ENCODE measurements around the gene LFNG. TPM values are rescaled to one million over a fixed set of nuclear protein-coding genes. Genes with fewer than 3 reads are reported as not detected.

The LFNG gene
- total RNA-seq, 1 donor from 2014 or later = 95.8 TPM

GRCh38 chr7:2526659-2527504, 7.3 kb downstream of the LFNG start:
- H3K4me3 Mint-ChIP-seq = no peak overlapping the region
- H3K36me3 Mint-ChIP-seq (ENCODE audit: low read depth) = peaks cover 42% of the 10 kb centered on the region
- POLR2A ChIA-PET = interaction anchor here (0.7 to 5.7 kb wide), 6 partner anchors 17 to 183 kb away, joined by 3 to 304 read pairs (median 6); partner anchors contain the start of gene IQCE
- no peaks in the 10 kb centered on the region for H3K9me3 Mint-ChIP-seq
- no peak for TF ChIP-seq CTCF (IDR thresholded peaks at IDR 0.05)
- intact Hi-C loops (cut with micrococcal nuclease) = loop anchor here (5.0 to 10.0 kb wide), 3 partner anchors 230 to 1302 kb away; partner anchors contain the start of gene MAD1L1
- H3K27me3 Mint-ChIP-seq = no peaks in the 10 kb centered on the region
- DNase-seq (no peak), ATAC-seq (ENCODE audit: low read depth) (no peak)
- peaks cover 87% of the 10 kb centered on the region for H3K4me1 Mint-ChIP-seq
- CTCF ChIA-PET = interaction anchor here (2.7 kb wide), 1 partner anchor 58 kb away, joined by 7 read pairs; no protein-coding TSS in a partner anchor
- peak overlapping the region; percentile 75 for H3K27ac Mint-ChIP-seq

DNA sequence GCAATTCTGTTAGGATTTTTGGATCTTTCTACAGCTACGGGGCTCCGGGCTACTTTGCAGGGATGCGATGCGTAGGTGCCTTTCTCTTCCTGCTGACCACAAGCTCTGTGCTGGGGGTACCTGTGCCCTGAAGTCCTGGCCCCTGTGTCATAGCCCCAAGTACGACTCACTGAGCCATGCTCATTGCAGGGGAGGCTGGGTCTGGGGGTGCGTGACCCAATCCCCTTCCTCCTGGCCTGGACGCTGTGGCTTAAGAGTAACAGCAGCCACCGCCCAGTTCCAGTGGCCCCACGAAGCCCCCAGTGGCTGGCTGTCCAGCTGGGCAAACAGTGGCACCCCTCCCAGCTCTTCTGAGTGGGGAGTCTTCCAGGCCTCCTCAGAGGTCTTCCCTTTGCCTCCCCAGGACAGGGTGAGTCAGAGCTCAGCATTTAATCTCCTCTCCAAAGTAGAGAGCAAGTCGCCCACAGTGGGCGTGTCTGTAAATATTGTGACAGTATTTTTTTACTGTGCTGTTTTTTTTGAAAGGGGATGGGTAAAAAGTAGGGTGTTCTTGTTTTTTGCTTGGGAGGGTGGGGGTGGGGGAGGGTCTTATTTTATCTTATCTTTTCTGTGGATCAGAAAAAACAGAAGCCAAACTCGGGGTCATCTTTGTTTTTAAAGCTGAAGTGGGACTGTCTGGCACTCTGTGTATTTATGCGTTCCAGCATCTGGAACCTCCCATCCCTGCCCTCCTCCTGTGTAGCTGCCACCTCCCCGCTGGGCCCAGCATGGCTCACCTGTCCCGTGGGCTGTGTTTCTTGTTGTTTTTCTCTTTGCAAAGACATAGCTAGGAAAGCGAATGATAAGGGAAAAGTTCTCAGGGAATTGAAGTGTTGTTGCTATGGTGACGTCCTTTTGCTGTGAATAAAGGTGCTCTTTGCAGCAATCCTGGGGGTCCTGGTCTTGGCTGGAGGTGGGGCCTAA, 8.2 kb downstream of the LFNG start:
- no peak for DNase-seq
- H3K4me3 Mint-ChIP-seq = peak overlapping the region; percentile 79
- no peak for ATAC-seq (ENCODE audit: low read depth)
- POLR2A ChIA-PET = interaction anchor here (0.7 to 5.7 kb wide), 10 partner anchors 7 to 1553 kb away, joined by 3 to 304 read pairs (median 7); partner anchors contain the start of genes IQCE and LFNG
- no peaks in the 10 kb centered on the region for H3K9me3 Mint-ChIP-seq
- intact Hi-C loops (cut with micrococcal nuclease) = loop anchor here (5.0 to 10.0 kb wide), 3 partner anchors 230 to 1303 kb away; partner anchors contain the start of gene MAD1L1
- TF ChIP-seq CTCF (IDR thresholded peaks at IDR 0.05) = no peak
- H3K27me3 Mint-ChIP-seq = no peaks in the 10 kb centered on the region
- peaks cover 36% of the 10 kb centered on the region for H3K36me3 Mint-ChIP-seq (ENCODE audit: low read depth)
- peaks cover 81% of the 10 kb centered on the region for H3K4me1 Mint-ChIP-seq
- peak overlapping the region; percentile 97 for H3K27ac Mint-ChIP-seq
- CTCF ChIA-PET = interaction anchor here (1.1 to 2.7 kb wide), 2 partner anchors 59 to 182 kb away, joined by 4 to 7 read pairs; no protein-coding TSS in a partner anchor

DNA sequence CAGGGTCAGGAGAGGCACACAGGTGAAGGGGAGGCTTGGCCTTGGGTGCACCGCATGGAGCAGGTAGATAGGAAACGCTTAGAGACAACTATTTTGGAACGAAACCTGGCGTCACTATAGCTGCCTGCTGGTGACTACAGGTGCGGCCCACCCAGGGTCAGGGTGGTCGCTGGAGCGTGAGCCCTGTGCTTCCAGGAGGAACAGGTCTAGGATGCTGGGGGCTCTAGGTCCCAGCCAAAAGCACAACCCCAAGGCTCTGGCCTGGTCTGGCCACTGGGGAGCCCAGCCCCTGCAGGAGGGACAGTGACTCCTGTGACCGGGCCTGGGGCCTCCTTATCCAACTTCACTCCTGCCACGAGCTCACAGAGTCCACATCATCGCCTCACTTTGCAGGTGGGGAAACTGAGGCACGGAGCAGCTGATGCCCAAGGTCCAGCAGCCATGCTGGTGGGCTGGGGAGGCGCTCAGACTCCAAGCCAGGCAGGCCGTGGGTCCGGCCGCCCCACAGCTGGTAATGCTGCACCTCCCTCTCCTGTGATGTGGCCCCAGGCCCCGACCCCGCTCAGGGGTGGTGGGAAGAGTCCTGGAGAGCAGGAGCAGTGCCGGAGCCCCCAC, 9.0 kb downstream of the LFNG start:
- ATAC-seq (ENCODE audit: low read depth) = no peak
- Mint-ChIP-seq H3K4me3 (peak overlapping the region; percentile 79), H3K9me3 (no peaks in the 10 kb centered on the region), H3K27ac (peak overlapping the region; percentile 97), H3K4me1 (peaks cover 74% of the 10 kb centered on the region), H3K36me3 (ENCODE audit: low read depth) (peaks cover 31% of the 10 kb centered on the region), H3K27me3 (no peaks in the 10 kb centered on the region)
- DNase-seq = no peak
- POLR2A ChIA-PET = interaction anchor here (0.7 to 5.7 kb wide), 17 partner anchors 8 to 1554 kb away, joined by 3 to 304 read pairs (median 9); partner anchors contain the start of genes BRAT1, IQCE, LFNG and TTYH3
- intact Hi-C loops (cut with micrococcal nuclease) = loop anchor here (1.0 to 10.0 kb wide), 8 partner anchors 9 to 1304 kb away; partner anchors contain the start of genes LFNG, MAD1L1 and TTYH3
- TF ChIP-seq CTCF (IDR thresholded peaks at IDR 0.05) = no peak
- CTCF ChIA-PET = interaction anchor here (0.6 to 2.7 kb wide), 3 partner anchors 60 to 181 kb away, joined by 3 to 7 read pairs (median 4); no protein-coding TSS in a partner anchor

DNA sequence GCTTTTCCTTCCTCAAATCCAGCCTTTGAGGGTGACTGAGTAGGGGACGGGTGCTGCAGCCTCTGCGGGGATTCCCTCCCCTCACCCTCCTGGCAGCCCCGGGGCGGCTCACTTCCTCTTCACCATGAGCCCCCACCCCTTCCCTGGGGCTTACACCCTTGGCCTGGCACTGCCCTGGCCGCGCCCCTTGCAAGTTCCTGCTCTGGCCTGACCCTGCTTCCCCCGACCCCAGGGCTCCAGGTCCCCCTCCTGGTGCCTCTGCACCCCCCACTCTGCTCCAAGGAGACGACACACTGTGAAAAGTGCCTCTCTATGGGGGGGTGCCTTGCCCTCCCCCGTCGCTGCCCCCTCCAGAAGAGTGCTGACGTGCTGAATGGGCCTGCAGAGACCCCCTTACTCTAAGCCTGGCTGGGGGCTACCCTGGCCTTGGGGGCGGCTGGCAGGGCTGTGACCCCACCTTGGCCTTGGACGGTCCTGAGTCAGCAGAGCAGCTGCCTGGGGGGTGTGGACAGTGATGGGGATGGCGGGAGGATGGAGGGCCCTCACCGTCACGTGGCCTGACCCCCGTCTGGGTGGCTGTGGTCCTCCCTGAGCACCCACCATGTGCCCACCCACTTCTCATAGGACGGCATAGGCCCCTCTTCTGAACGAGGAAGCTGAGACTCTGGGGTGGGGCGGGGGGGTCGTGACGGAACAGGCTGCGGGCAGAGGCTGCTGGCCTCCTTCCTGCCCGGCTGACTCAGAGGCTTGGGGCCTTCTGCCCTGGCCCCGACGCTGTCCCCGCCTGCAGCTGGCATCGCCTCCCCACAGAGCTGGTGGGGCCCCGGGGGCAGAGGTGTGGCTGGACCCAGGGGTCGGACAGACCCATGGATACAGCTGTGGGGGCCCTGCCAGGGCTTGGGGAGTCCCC, 9.8 kb downstream of the LFNG start:
- CTCF ChIA-PET = interaction anchor here (0.6 to 2.7 kb wide), 6 partner anchors 19 to 180 kb away, joined by 3 to 10 read pairs (median 4); no protein-coding TSS in a partner anchor
- Mint-ChIP-seq H3K27me3 (no peaks in the 10 kb centered on the region), H3K27ac (peak overlapping the region; percentile 97)

More for the DNA sequence above, 9.8 kb downstream of the LFNG start:
- H3K4me1 Mint-ChIP-seq = peaks cover 66% of the 10 kb centered on the region
- H3K4me3 Mint-ChIP-seq = peak overlapping the region; percentile 79
- ATAC-seq (ENCODE audit: low read depth) (peak; percentile 68), DNase-seq (peak; percentile 79)
- H3K9me3 Mint-ChIP-seq = no peaks in the 10 kb centered on the region
- POLR2A ChIA-PET = interaction anchor here (0.6 to 5.7 kb wide), 31 partner anchors 9 to 229 kb away, joined by 3 to 304 read pairs (median 6); partner anchors contain the start of genes BRAT1, EIF3B, IQCE and LFNG
- H3K36me3 Mint-ChIP-seq (ENCODE audit: low read depth) = peaks cover 28% of the 10 kb centered on the region
- no peak for TF ChIP-seq CTCF (IDR thresholded peaks at IDR 0.05)
- intact Hi-C loops (cut with micrococcal nuclease) = loop anchor here (1.0 to 10.0 kb wide), 11 partner anchors 7 to 1305 kb away; partner anchors contain the start of genes BRAT1, LFNG, MAD1L1 and TTYH3
